ENCODE results near the gene EPN3. TPM values are rescaled to one million over a fixed set of nuclear protein-coding genes. Genes with fewer than 3 reads are reported as not detected.

EPN3 gene
- polyA plus RNA-seq, 4 donors, result 1.6 to 16.0 (median 10.0) TPM

- DNase-seq (ENCODE audit: low read depth in 4 of 4, low spot score in 3 of 4), result no peak
Observed at GRCh38 chr17:50564916-50565315, 32.4 kb downstream of the EPN3 start.

DNA sequence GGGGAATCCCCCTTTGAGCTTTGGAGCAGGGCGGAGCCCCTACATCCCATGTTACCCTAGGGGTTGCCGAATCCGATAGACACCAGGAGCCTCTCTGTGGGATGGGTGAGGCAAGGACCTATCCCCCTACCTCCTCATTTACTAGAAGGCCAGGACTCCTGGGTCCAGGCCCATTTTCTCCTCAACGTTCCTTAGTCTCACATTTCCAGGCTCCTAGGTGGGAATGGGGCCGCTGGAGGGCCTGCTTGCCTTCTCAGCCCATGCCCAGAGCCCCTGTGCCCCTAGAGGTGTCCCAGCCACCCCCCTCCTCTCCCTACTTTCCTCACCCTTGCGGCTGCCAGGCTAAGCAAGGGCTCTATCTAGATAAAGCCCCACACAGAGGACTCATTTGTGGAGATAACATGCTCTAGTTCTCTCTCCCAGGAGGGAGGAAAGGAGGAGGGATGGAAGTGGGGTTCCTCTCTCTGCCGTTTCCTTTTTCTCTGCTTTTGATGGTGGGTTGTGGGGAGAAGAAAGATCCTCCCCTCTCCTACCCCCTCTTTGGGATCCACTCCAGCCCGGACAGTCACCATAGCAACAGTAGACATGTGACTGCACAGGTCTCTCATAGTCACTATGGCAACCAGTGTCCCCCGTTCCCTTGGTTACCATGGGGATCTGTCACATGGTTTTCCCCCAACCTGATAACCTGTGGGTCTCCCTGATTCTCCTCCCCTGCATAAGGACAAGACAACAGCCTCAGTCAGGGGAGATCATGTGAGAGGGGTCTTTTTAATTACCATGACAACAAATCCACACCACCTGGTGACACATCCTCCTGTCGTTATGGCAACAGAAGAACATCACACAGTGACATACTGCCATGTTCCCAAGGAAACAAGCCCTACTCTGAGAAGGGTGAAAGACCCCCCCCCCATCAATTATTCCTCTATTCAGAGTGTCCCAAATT is 33.1 kb downstream of the EPN3 start:
- DNase-seq (ENCODE audit: low read depth in 4 of 4, low spot score in 3 of 4), result no peak

GRCh38 chr17:50566886-50567285 is 34.4 kb downstream of the EPN3 start:
- DNase-seq (ENCODE audit: low read depth in 4 of 4, low spot score in 3 of 4), result no peak

GRCh38 chr17:50568659-50569058 is 36.1 kb downstream of the EPN3 start:
- no peak for DNase-seq (ENCODE audit: low read depth in 4 of 4, low spot score in 3 of 4)

- DNase-seq (ENCODE audit: low read depth in 4 of 4, low spot score in 3 of 4), result no peak
Observed at GRCh38 chr17:50569592-50569991, 37.1 kb downstream of the EPN3 start.

- DNase-seq (ENCODE audit: low read depth in 4 of 4, low spot score in 3 of 4), result no peak
Observed at GRCh38 chr17:50570032-50570431, 37.5 kb downstream of the EPN3 start.

GRCh38 chr17:50570528-50570927 is 38.0 kb downstream of the EPN3 start:
- DNase-seq (ENCODE audit: low read depth in 4 of 4, low spot score in 3 of 4), result no peak

DNA sequence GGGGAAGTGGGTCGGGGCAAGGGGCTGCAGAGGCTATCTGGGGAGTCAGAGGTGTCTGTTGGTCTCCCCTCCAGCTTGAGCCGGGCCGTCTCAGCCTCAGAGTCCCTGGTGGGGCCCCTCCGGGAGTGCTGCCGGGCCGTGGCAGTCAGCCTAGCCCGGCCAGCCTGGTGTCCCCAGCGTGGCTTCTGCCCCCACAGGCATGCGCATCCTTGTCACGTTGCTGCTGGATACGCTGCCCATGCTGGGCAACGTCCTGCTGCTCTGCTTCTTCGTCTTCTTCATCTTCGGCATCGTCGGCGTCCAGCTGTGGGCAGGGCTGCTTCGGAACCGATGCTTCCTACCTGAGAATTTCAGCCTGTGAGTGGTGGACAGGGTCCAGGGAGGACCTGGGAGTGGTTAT is 39.1 kb downstream of the EPN3 start:
- no peak for DNase-seq (ENCODE audit: low read depth in 4 of 4, low spot score in 3 of 4)

GRCh38 chr17:50572541-50572940 is 40.0 kb downstream of the EPN3 start:
- DNase-seq (ENCODE audit: low read depth in 4 of 4, low spot score in 3 of 4), result no peak

GRCh38 chr17:50573866-50574611 is 41.5 kb downstream of the EPN3 start:
- DNase-seq (ENCODE audit: low read depth in 4 of 4, low spot score in 3 of 4), result no peak

DNA sequence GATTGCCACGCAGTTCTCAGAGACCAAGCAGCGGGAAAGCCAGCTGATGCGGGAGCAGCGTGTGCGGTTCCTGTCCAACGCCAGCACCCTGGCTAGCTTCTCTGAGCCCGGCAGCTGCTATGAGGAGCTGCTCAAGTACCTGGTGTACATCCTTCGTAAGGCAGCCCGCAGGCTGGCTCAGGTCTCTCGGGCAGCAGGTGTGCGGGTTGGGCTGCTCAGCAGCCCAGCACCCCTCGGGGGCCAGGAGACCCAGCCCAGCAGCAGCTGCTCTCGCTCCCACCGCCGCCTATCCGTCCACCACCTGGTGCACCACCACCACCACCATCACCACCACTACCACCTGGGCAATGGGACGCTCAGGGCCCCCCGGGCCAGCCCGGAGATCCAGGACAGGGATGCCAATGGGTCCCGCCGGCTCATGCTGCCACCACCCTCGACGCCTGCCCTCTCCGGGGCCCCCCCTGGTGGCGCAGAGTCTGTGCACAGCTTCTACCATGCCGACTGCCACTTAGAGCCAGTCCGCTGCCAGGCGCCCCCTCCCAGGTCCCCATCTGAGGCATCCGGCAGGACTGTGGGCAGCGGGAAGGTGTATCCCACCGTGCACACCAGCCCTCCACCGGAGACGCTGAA is 43.2 kb downstream of the EPN3 start:
- no peak for DNase-seq (ENCODE audit: low read depth in 4 of 4, low spot score in 3 of 4)

DNA sequence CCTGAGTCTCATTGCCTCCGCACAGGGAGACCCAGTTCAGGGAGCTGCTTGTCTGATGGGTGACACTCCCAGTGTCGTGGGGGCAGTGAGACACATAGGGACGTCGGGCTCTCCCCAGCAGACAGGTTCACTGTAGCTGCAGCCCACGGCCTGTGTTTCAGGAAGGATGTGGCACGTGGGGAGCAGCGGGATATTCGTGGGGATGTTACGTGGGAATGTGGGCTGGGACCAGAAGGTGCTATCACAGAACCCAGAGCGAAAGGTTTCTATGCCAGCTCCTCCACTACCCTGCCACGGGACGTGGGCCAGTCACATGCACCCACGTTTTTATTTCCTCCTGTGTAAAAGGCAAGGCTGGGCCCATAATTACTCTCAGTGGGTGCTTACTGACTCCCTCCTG is 44.3 kb downstream of the EPN3 start:
- DNase-seq (ENCODE audit: low read depth in 4 of 4, low spot score in 3 of 4), result no peak

DNA sequence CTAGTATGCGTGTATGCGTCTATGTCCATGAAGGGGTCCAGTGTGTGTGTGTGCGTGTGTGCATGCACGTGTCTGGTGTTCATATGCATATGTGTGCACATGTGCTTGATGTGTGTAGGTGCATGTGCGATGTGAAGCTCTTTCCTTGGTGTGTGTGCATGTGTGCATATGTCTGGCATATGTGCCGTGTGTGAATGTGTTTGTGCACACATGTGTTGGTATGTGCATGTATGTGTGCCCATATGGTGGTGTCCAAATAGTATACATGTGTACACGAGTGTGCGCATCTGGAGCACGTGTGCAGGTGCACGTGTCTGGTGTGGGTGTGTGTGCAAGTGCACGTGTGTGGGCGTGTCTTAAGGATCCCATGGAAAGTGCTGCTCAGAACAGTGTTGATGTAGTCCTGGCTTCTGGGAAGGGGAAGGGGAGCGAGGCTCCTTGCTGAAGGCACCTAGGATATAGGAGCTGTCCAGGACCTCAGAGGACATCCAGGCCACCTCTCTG is 45.0 kb downstream of the EPN3 start:
- DNase-seq (ENCODE audit: low read depth in 4 of 4, low spot score in 3 of 4), result no peak

GRCh38 chr17:50578173-50578572 is 45.6 kb downstream of the EPN3 start:
- DNase-seq (ENCODE audit: low read depth in 4 of 4, low spot score in 3 of 4), result no peak

DNA sequence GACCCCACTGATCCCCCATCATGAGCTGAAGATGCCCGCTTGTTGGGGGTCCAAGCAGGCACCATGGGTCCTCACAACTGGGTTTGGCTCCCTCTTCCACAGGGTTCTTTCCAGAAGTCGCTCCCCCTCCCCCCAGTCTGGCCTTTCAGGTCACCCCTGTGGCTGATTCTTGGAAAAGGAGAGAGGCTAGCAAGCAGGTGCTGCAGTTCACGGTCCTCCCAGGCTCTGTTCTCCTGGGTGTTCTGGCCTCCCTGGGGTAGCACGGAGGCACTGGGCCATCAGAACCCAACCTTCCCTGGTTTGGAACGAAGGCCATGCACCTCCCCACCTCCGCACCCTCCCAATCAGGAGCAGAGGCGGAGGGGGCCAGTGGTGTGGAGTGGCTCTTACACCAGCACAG is 46.9 kb downstream of the EPN3 start:
- DNase-seq (ENCODE audit: low read depth in 4 of 4, low spot score in 3 of 4), result no peak

GRCh38 chr17:50580646-50581045 is 48.1 kb downstream of the EPN3 start:
- no peak for DNase-seq (ENCODE audit: low read depth in 4 of 4, low spot score in 3 of 4)

DNA sequence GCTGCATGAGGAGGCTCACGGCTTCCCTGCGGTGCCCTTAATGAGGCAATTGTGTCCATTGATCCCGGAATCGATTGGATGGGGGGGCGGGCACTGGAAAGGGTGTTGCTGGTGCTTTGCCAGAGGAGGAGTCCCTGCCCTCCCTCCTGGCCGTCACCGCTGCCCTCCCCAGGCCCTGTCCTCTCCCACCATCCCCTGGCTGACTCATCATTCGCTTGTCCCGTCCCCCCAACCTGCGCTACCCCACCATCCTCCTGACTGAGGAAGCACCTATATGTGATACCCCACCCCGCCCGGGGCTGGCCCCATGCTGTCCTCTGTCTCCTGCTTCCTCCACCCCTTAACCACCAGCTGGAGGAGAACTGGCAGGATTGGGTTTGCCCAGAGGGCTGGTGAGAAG is 48.8 kb downstream of the EPN3 start:
- no peak for DNase-seq (ENCODE audit: low read depth in 4 of 4, low spot score in 3 of 4)

GRCh38 chr17:50582741-50583140 is 50.2 kb downstream of the EPN3 start:
- no peak for DNase-seq (ENCODE audit: low read depth in 4 of 4, low spot score in 3 of 4)

DNA sequence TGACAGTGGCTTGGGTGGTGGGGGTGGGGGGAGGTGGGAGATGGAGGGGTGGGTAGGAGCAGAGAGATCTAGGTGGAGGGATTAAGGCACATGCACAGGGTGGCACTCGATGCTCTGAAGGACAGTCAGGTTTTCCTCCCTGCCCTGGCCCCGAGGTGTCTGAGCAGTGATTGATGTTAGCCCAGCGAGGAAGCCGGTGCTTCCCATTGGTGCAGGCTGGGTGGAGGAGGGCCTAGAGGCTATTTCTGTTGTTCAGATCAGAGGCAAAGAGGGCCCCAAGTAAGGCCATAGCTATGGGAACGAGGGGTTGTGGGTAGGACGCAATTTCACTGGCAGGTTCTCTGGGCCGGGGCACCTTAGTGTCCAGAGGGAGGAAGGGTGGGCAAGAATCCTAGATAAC is 51.1 kb downstream of the EPN3 start:
- DNase-seq (ENCODE audit: low read depth in 4 of 4, low spot score in 3 of 4), result no peak

DNA sequence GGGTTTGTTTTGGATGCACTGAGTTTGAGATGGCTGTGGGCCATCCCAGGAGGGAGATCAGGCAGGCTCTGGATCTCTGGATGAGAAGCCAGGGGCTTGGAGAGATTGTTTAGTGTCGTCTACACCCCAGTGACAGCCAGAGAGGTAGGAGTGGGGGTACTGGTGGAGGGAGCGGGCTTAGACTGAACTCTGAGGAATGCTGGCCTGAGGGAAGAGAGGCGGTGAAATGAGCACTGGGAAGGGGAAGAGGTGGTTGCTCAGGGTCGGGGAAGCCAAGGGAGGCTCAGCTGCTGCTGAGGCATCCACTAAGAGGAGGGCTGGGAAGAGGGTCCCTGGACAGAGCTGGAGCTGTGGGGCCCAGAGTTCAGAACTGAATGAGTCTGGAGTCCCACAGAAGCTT is 51.6 kb downstream of the EPN3 start:
- no peak for DNase-seq (ENCODE audit: low read depth in 4 of 4, low spot score in 3 of 4)

DNA sequence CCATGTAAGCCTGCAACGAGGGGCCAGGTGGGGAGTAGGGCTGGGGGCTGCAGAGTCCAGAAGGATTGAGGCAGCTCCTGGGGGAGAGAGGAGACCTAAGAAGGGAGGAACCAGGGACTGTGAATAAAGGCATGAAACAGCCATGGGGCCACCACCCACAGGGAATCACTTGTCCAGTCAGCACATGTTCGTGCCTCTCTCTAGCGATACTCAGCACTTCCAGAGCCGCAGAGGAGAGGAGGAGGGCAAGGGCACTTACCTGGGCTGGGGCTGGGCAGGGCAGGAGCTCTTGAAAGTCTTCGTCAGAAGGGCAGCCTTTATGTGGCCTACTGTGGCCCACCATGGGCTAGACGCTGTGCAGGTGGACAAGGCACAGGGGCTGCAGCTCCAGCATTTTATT is 52.2 kb downstream of the EPN3 start:
- no peak for DNase-seq (ENCODE audit: low read depth in 4 of 4, low spot score in 3 of 4)

All from left renal pelvis (tissue), 4 donors.